HG02571 (cell line): ENCODE results near the gene NAA38.

Experiments
- ATAC-seq: cut with Tn5 transposase; IDR thresholded peaks from one replicate; pipeline ENCODE4 v1.9.1; 2021; ENCODE audit warnings: mild to moderate bottlenecking, moderate library complexity; ENCODE audit not compliant: unreplicated experiment

The NAA38 gene

GRCh38 chr17:7853691-7854038 is 3.7 kb downstream of the NAA38 start:
- ATAC-seq = no peak

GRCh38 chr17:7852919-7853690 is 4.3 kb downstream of the NAA38 start:
- no peak for ATAC-seq

GRCh38 chr17:7852262-7852670 is 5.1 kb downstream of the NAA38 start:
- ATAC-seq = no peak

- peak; percentile 60 for ATAC-seq
Observed at GRCh38 chr17:7851438-7852261, 5.7 kb downstream of the NAA38 start.

- no peak for ATAC-seq
Observed at GRCh38 chr17:7850701-7851437, 6.5 kb downstream of the NAA38 start.

GRCh38 chr17:7849751-7850504 is 7.4 kb downstream of the NAA38 start:
- ATAC-seq = no peak

- no peak for ATAC-seq
Observed at GRCh38 chr17:7849130-7849750, 8.1 kb downstream of the NAA38 start.

GRCh38 chr17:7848739-7849129 is 8.6 kb downstream of the NAA38 start:
- ATAC-seq = no peak

GRCh38 chr17:7848131-7848579 is 9.2 kb downstream of the NAA38 start:
- ATAC-seq = no peak

GRCh38 chr17:7846765-7847661 is 10.3 kb downstream of the NAA38 start:
- no peak for ATAC-seq

- no peak for ATAC-seq
Observed at GRCh38 chr17:7846063-7846735, 11.2 kb downstream of the NAA38 start.

- ATAC-seq = no peak
Observed at GRCh38 chr17:7845359-7846062, 11.8 kb downstream of the NAA38 start.

- peak; percentile 46 for ATAC-seq
Observed at GRCh38 chr17:7844292-7845154, 12.8 kb downstream of the NAA38 start.

GRCh38 chr17:7843536-7844291 is 13.6 kb downstream of the NAA38 start:
- no peak for ATAC-seq

GRCh38 chr17:7843257-7843535 is 14.2 kb downstream of the NAA38 start:
- ATAC-seq = no peak

- ATAC-seq = peak; percentile 22
Observed at GRCh38 chr17:7842380-7843256, 14.7 kb downstream of the NAA38 start.
